ENCODE results near the gene FNBP1. TPM values are rescaled to one million over a fixed set of nuclear protein-coding genes. Genes with fewer than 3 reads are reported as not detected.
A peak's percentile ranks its signal among the peaks of the same experiment; 100 is the strongest.

Gene FNBP1
- total and polyA plus RNA-seq, 10 of the 15 experiments (the other 5 are each of a cell fraction or from before 2014, with no cell fraction given) = 64.5 to 353 (median 179) TPM

DNA sequence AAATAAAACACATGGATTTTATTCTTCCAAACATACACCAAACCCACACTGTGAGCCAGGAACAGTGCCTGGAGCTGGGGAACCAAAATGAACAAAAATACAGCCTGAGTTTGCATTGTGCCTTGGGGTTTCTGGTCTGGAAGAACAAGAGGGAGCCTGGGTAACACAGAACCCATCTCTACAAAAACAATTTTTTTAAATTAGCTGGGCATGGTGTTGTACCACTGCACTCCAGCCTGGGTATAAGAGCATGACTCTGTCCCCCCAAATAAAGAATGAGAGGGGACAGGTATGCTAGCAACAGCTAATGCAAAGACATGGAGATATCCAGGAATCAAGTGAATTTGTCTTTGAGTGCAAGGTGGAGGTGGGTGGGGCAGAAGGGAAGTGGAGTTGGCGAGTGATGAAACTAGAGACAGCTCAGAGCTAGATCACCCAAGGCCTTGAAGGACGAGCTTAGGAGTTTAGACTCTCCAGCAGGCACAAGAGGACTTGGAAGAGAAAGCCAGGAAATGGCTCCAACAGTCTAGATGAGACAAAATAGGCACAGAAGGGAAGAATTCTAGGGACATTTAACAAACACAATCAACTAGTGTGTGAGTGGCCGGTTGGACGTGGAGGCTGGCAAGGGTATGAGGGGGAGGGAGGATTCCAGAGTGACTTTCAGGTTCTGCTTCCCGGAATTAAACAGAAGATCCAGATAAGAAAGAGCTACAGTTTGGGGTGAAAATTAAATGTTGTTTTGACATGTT is 47.4 kb downstream of the FNBP1 start (continued):
- no peak for TF ChIP-seq LARP7 (IDR thresholded peaks at IDR 0.05)
- peak; percentile 77; the same call in 1 of the 2 replicates for TF ChIP-seq MTA3 (IDR thresholded peaks at IDR 0.05; ENCODE audit: borderline replicate concordance, low read length)
- TF ChIP-seq, protein P1, sequence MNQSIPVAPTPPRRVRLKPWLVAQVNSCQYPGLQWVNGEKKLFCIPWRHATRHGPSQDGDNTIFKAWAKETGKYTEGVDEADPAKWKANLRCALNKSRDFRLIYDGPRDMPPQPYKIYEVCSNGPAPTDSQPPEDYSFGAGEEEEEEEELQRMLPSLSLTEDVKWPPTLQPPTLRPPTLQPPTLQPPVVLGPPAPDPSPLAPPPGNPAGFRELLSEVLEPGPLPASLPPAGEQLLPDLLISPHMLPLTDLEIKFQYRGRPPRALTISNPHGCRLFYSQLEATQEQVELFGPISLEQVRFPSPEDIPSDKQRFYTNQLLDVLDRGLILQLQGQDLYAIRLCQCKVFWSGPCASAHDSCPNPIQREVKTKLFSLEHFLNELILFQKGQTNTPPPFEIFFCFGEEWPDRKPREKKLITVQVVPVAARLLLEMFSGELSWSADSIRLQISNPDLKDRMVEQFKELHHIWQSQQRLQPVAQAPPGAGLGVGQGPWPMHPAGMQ (IDR thresholded peaks at IDR 0.05; ENCODE audit: borderline replicate concordance) = no peak
- TF ChIP-seq NR2C1 (IDR thresholded peaks at IDR 0.05) = no peak
- TF ChIP-seq SUPT20H (IDR thresholded peaks at IDR 0.05; ENCODE audit: borderline replicate concordance, control insufficient read depth, low read depth, low read length) = no peak
- TF ChIP-seq, protein P2, sequence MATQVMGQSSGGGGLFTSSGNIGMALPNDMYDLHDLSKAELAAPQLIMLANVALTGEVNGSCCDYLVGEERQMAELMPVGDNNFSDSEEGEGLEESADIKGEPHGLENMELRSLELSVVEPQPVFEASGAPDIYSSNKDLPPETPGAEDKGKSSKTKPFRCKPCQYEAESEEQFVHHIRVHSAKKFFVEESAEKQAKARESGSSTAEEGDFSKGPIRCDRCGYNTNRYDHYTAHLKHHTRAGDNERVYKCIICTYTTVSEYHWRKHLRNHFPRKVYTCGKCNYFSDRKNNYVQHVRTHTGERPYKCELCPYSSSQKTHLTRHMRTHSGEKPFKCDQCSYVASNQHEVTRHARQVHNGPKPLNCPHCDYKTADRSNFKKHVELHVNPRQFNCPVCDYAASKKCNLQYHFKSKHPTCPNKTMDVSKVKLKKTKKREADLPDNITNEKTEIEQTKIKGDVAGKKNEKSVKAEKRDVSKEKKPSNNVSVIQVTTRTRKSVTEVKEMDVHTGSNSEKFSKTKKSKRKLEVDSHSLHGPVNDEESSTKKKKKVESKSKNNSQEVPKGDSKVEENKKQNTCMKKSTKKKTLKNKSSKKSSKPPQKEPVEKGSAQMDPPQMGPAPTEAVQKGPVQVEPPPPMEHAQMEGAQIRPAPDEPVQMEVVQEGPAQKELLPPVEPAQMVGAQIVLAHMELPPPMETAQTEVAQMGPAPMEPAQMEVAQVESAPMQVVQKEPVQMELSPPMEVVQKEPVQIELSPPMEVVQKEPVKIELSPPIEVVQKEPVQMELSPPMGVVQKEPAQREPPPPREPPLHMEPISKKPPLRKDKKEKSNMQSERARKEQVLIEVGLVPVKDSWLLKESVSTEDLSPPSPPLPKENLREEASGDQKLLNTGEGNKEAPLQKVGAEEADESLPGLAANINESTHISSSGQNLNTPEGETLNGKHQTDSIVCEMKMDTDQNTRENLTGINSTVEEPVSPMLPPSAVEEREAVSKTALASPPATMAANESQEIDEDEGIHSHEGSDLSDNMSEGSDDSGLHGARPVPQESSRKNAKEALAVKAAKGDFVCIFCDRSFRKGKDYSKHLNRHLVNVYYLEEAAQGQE (IDR thresholded peaks at IDR 0.05; ENCODE audit: low read depth, low read length) = no peak
- TF ChIP-seq RAD51 (IDR thresholded peaks at IDR 0.05) = no peak
- TF ChIP-seq SREBF1 (IDR thresholded peaks at IDR 0.05; ENCODE audit: low read length) = no peak
- no peak for TF ChIP-seq CREM (IDR thresholded peaks at IDR 0.05; ENCODE audit: low read depth)
- TF ChIP-seq GATAD2B (conservative IDR thresholded peaks at IDR 0.05; ENCODE audit: low read depth) = no peak
- TF ChIP-seq CHD1 (IDR thresholded peaks at IDR 0.05; ENCODE audit: low read depth, low read length) = 0 out of 2 replicates have a peak, but pooled peaks have one; percentile 22
- TF ChIP-seq, protein P3, sequence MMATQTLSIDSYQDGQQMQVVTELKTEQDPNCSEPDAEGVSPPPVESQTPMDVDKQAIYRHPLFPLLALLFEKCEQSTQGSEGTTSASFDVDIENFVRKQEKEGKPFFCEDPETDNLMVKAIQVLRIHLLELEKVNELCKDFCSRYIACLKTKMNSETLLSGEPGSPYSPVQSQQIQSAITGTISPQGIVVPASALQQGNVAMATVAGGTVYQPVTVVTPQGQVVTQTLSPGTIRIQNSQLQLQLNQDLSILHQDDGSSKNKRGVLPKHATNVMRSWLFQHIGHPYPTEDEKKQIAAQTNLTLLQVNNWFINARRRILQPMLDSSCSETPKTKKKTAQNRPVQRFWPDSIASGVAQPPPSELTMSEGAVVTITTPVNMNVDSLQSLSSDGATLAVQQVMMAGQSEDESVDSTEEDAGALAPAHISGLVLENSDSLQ (IDR thresholded peaks at IDR 0.05) = peak; percentile 69
- no peak for TF ChIP-seq HDAC6 (IDR thresholded peaks at IDR 0.05; ENCODE audit: unreplicated experiment)
- 0 out of 2 replicates have a peak, but pooled peaks have one; percentile 20 for TF ChIP-seq RCOR1 (conservative IDR thresholded peaks at IDR 0.05; ENCODE audit: low read depth, low read length)
- TF ChIP-seq TCF12 (IDR thresholded peaks at IDR 0.05; ENCODE audit: low read depth, low read length) = no peak
- TF ChIP-seq JUNB (IDR thresholded peaks at IDR 0.05) = no peak
- no peak for TF ChIP-seq IKZF2 (IDR thresholded peaks at IDR 0.05)
- TF ChIP-seq SMC3 (IDR thresholded peaks at IDR 0.05; ENCODE audit: borderline replicate concordance, low read length) = no peak
- TF ChIP-seq, protein P4, sequence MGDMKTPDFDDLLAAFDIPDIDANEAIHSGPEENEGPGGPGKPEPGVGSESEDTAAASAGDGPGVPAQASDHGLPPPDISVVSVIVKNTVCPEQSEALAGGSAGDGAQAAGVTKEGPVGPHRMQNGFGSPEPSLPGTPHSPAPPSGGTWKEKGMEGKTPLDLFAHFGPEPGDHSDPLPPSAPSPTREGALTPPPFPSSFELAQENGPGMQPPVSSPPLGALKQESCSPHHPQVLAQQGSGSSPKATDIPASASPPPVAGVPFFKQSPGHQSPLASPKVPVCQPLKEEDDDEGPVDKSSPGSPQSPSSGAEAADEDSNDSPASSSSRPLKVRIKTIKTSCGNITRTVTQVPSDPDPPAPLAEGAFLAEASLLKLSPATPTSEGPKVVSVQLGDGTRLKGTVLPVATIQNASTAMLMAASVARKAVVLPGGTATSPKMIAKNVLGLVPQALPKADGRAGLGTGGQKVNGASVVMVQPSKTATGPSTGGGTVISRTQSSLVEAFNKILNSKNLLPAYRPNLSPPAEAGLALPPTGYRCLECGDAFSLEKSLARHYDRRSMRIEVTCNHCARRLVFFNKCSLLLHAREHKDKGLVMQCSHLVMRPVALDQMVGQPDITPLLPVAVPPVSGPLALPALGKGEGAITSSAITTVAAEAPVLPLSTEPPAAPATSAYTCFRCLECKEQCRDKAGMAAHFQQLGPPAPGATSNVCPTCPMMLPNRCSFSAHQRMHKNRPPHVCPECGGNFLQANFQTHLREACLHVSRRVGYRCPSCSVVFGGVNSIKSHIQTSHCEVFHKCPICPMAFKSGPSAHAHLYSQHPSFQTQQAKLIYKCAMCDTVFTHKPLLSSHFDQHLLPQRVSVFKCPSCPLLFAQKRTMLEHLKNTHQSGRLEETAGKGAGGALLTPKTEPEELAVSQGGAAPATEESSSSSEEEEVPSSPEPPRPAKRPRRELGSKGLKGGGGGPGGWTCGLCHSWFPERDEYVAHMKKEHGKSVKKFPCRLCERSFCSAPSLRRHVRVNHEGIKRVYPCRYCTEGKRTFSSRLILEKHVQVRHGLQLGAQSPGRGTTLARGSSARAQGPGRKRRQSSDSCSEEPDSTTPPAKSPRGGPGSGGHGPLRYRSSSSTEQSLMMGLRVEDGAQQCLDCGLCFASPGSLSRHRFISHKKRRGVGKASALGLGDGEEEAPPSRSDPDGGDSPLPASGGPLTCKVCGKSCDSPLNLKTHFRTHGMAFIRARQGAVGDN (IDR thresholded peaks at IDR 0.05) = no peak
- no peak for TF ChIP-seq MTA2 (IDR thresholded peaks at IDR 0.05; ENCODE audit: low read depth)
- TF ChIP-seq CBFB (IDR thresholded peaks at IDR 0.05; ENCODE audit: low read depth) = no peak
- no peak; the same call in 2 of the 3 replicates for TF ChIP-seq POU2F2 (IDR thresholded peaks at IDR 0.05; ENCODE audit: borderline replicate concordance, low read depth, low read length)
